SK-N-SH (cell line): ENCODE results near the gene KAT8. TPM values are rescaled to one million over a fixed set of nuclear protein-coding genes. Genes with fewer than 3 reads are reported as not detected.

Experiments used
- CTCF ChIA-PET: fragments of 300-600, 350-600 bp; formaldehyde crosslinking; extraction: SDS; loops from one replicate; lab custom pipeline; 2021; lab: Yijun Ruan, JAX
- POLR2A ChIA-PET: fragments of 350-600 bp; sonication (Branson Sonifier 250); formaldehyde crosslinking; extraction: SDS; loops from one replicate; lab custom pipeline; 2020; ENCODE audit warnings: antibody characterized with exemption, inconsistent platforms; lab: Yijun Ruan, JAX
- DNase-seq: peaks from one replicate; pipeline ENCODE4 v3.0.0; 2012
- H2AFZ ChIP-seq: fragments of 200-600 bp; sonication (generic); 2 replicates; pipeline ENCODE4 v1.8.1; 2016; ENCODE audit warnings: antibody characterized with exemption, mild to moderate bottlenecking, low read depth
- H3F3A ChIP-seq: fragments of 200-600 bp; sonication (generic); replicated peaks from 2 replicates; pipeline ENCODE3; 2016; ENCODE audit warnings: antibody characterized with exemption, mild to moderate bottlenecking; ENCODE audit not compliant: insufficient read depth
- H3K27ac ChIP-seq, 2 experiments: fragments of 200-500 bp in 1 of 2; fragments of 200-600 bp in 1 of 2; sonication (Bioruptor generic) in 1 of 2; sonication (generic), shearing (Covaris generic) in 1 of 2; 2 replicates each; pipeline versions ENCODE4 v1.5.1 to v1.6.1; 2014 to 2016; ENCODE audit warnings: low read depth in 2 of 2, inconsistent platforms in 1 of 2, low read length in 1 of 2, mild to moderate bottlenecking in 1 of 2, mixed read lengths in 1 of 2
- H3K27me3 ChIP-seq: fragments of 200-600 bp; sonication (generic), shearing (Covaris generic); 2 replicates; pipeline ENCODE4 v1.6.1; 2016; ENCODE audit warnings: mixed run types; ENCODE audit not compliant: insufficient read depth
- H3K36me3 ChIP-seq, 2 experiments: fragments of 200-500 bp in 1 of 2; fragments of 200-600 bp in 1 of 2; sonication (Bioruptor generic) in 1 of 2; sonication (generic) in 1 of 2; replicated peaks in 1 of 2; 2 replicates each; pipeline versions ENCODE3 to v1.5.1; 2014 to 2016; ENCODE audit warnings: low read length in 1 of 2, mild to moderate bottlenecking in 1 of 2; ENCODE audit not compliant: insufficient read depth in 2 of 2, control insufficient read depth in 1 of 2
- H3K4me1 ChIP-seq, 2 experiments: fragments of 200-500 bp in 1 of 2; fragments of 200-600 bp in 1 of 2; sonication (Bioruptor generic) in 1 of 2; sonication (generic), shearing (Covaris generic) in 1 of 2; 2 replicates each; pipeline versions ENCODE4 v1.5.1 to v1.6.1; 2014 to 2016; ENCODE audit warnings: low read depth in 1 of 2, low read length in 1 of 2, mixed run types in 1 of 2; ENCODE audit not compliant: insufficient read depth in 2 of 2, control insufficient read depth in 1 of 2
- H3K4me2 ChIP-seq: fragments of 200-600 bp; sonication (generic), shearing (Covaris generic); 2 replicates; pipeline ENCODE4 v1.6.1; 2017; ENCODE audit warnings: mixed run types
- H3K4me3 ChIP-seq, 2 experiments: fragments of 200-500 bp in 1 of 2; fragments of 200-600 bp in 1 of 2; sonication (Bioruptor generic) in 1 of 2; sonication (generic), shearing (Covaris generic) in 1 of 2; 2 replicates each; pipeline versions ENCODE4 v1.5.1 to v1.8.1; 2014 to 2016; ENCODE audit warnings: low read depth in 2 of 2, inconsistent platforms in 1 of 2, low read length in 1 of 2, mild to moderate bottlenecking in 1 of 2, mixed read lengths in 1 of 2, moderate library complexity in 1 of 2
- H3K79me2 ChIP-seq: fragments of 200-600 bp; sonication (generic); 2 replicates; pipeline ENCODE4 v1.8.1; 2017; ENCODE audit warnings: mild to moderate bottlenecking; ENCODE audit not compliant: insufficient read depth
- H3K9ac ChIP-seq: fragments of 200-600 bp; sonication (generic); 2 replicates; pipeline ENCODE4 v1.6.1; 2017; ENCODE audit warnings: mixed run types
- H3K9me2 ChIP-seq: fragments of 200-600 bp; sonication (generic); 2 replicates; pipeline ENCODE4 v1.6.1; 2017; ENCODE audit warnings: mixed run types
- H3K9me3 ChIP-seq: fragments of 200-600 bp; sonication (generic); 2 replicates; pipeline ENCODE4 v1.6.1; 2017; ENCODE audit warnings: mixed run types, mild to moderate bottlenecking, moderate library complexity
- H4K20me1 ChIP-seq: fragments of 200-600 bp; sonication (generic); 2 replicates; pipeline ENCODE4 v1.6.1; 2017; ENCODE audit warnings: mild to moderate bottlenecking, mixed run types; ENCODE audit not compliant: insufficient read depth
- EZH2phosphoT487 ChIP-seq: fragments of 200-600 bp; sonication (generic); IDR thresholded peaks from 2 replicates; pipeline ENCODE4 v1.6.1; 2017; ENCODE audit warnings: low read depth, mixed run types, mild to moderate bottlenecking, antibody characterized with exemption, moderate library complexity, borderline replicate concordance
- FOXJ3 ChIP-seq: sonication (generic); formaldehyde crosslinking; IDR thresholded peaks from 2 replicates; pipeline ENCODE4 v1.5.1; 2020; ENCODE audit warnings: mild to moderate bottlenecking, missing genetic modification reagents
- GATA2 ChIP-seq: sonication (generic); formaldehyde crosslinking; IDR thresholded peaks from 2 replicates; pipeline ENCODE4 v1.5.0; 2020; ENCODE audit warnings: mild to moderate bottlenecking, missing genetic modification reagents
- IRF3 ChIP-seq: fragments of 150-350 bp; IDR thresholded peaks from 2 replicates; pipeline ENCODE4 v1.6.1; 2016; ENCODE audit warnings: mild to moderate bottlenecking, low read depth, low read length
- JUND ChIP-seq: IDR thresholded peaks from 2 replicates; pipeline ENCODE4 v1.4.0; 2012
- MAX ChIP-seq: IDR thresholded peaks from 2 replicates; pipeline ENCODE4 v1.4.0; 2012; ENCODE audit warnings: low read depth
- MEF2A ChIP-seq: IDR thresholded peaks from 2 replicates; pipeline ENCODE4 v1.4.0; 2012; ENCODE audit warnings: low read depth, borderline replicate concordance
- MXI1 ChIP-seq: IDR thresholded peaks from 2 replicates; pipeline ENCODE4 v1.6.1; 2012; ENCODE audit warnings: mild to moderate bottlenecking, low read depth, low read length, improper control_type of control experiment
- RFX5 ChIP-seq: IDR thresholded peaks from 2 replicates; pipeline ENCODE4 v1.6.1; 2012; ENCODE audit warnings: mild to moderate bottlenecking, improper control_type of control experiment, low read length
- SMC3 ChIP-seq: IDR thresholded peaks from 2 replicates; pipeline ENCODE4 v1.6.1; 2012; ENCODE audit warnings: low read depth, low read length, improper control_type of control experiment
- TAF1 ChIP-seq: IDR thresholded peaks from 2 replicates; pipeline ENCODE4 v1.6.1; 2012; ENCODE audit warnings: low read depth, mild to moderate bottlenecking, low read length, moderate library complexity, borderline replicate concordance
- TEAD4 ChIP-seq: IDR thresholded peaks from 2 replicates; pipeline ENCODE4 v1.4.0; 2012; ENCODE audit warnings: mild to moderate bottlenecking, borderline replicate concordance; ENCODE audit not compliant: insufficient read depth
- USF1 ChIP-seq: IDR thresholded peaks from 2 replicates; pipeline ENCODE4 v1.4.0; 2012; ENCODE audit warnings: low read depth, borderline replicate concordance
- YY1 ChIP-seq: IDR thresholded peaks from 2 replicates; pipeline ENCODE4 v1.4.0; 2012; ENCODE audit warnings: low read depth, mild to moderate bottlenecking
- ZBTB33 ChIP-seq: IDR thresholded peaks from 2 replicates; pipeline ENCODE4 v1.4.0; 2012; ENCODE audit warnings: low read depth, borderline replicate concordance
- WGBS: methylation state at CpG from one replicate; pipeline ENCODE4 v1.1.6; 2017; ENCODE audit warnings: low lambda C conversion rate; 5-methylcytosine and 5-hydroxymethylcytosine counted together
- polyA plus RNA-seq, 3 experiments: library from polyadenylated mRNA; depleted of rRNA; stranded (reverse); fragments of >200 nt; gene quantifications; 2 replicates each; pipeline ENCODE4 v1.2.3, GENCODE V29; 2012

Gene KAT8
- polyA plus RNA-seq, 1 of the 3 experiments (the other 2 are of a cell fraction): 52.0 TPM

- peaks cover 8 to 25% of the 10 kb centered on the region in 2 experiments; a peak in 2 of 4 replicates for H3K4me1 ChIP-seq
- H4K20me1 ChIP-seq: no peaks in the 10 kb centered on the region
- no peak for TF ChIP-seq SMC3
- no peak for TF ChIP-seq EZH2phosphoT487
- no peak for TF ChIP-seq GATA2 (CRISPR knock-in tag)
- no peak for TF ChIP-seq IRF3
- TF ChIP-seq YY1: no peak
- TF ChIP-seq TEAD4: no peak
- TF ChIP-seq ZBTB33: no peak
- no peak for TF ChIP-seq FOXJ3 (CRISPR knock-in tag)
- TF ChIP-seq USF1: no peak
- H3K27ac ChIP-seq: no peak overlapping the region
- 88% methylated on average over 12 of the region's 12 CpGs for WGBS
- ChIA-PET CTCF (interaction anchor here (1.1 to 1.8 kb wide), 3 partner anchors 25 to 37 kb away, joined by 3 to 8 read pairs (median 3); no protein-coding TSS in a partner anchor), POLR2A (no interaction called here)
- peak overlapping the region; percentile 94 to 98 for H3K4me3 ChIP-seq
- H3K9ac ChIP-seq: no peak overlapping the region
- peaks cover 19 to 36% of the 10 kb centered on the region in 2 experiments for H3K36me3 ChIP-seq
- no peaks in the 10 kb centered on the region for H3K9me2 ChIP-seq
- H2AFZ ChIP-seq: no peak overlapping the region
- no peaks in the 10 kb centered on the region for H3K27me3 ChIP-seq
- H3F3A ChIP-seq: peaks cover 10% of the 10 kb centered on the region
- DNase-seq: no peak
- H3K4me2 ChIP-seq: peak overlapping the region; percentile 94
- no peaks in the 10 kb centered on the region for H3K9me3 ChIP-seq
- peaks cover 23% of the 10 kb centered on the region for H3K79me2 ChIP-seq
These were observed 7.8 kb upstream of the KAT8 start for GRCh38 chr16:31109622-31110021.

DNA sequence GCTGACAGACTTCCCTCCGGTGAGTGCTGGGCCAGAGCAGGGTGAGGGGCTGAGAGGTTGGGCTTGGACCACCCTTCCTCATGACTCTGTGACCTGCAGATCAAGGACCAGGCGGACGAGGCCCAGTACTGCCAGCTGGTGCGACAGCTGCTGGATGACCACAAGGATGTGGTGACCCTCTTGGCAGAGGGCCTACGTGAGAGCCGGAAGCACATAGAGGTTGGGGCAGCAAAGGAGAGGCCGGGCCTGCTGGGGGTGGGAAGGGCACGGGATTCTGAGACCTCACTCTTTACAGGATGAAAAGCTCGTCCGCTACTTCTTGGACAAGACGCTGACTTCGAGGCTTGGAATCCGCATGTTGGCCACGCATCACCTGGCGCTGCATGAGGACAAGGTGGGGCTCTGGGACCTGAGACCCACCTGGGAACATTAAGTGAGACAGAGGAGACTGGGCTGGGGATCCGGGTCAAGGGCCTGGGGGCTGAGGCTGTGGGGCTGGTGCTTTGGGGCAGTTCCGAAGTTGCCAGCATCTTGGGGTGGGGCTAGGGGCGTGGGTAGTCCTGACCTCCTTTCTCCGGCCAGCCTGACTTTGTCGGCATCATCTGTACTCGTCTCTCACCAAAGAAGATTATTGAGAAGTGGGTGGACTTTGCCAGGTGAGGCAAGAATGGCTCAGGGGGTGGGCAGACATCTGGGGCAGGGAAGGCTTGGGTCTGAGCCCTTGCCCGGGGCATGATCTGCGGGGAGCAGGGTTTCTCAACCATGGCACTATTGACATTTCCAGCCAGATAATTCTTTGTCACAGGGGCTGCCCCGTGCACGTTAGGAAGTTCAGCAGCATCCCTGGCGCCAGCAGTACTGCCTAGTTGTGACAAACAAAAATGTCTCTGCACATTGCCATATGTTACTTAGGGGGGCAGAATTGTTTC lies 7.1 kb upstream of the KAT8 start:
- Histone ChIP-seq H3K79me2 (peaks cover 23% of the 10 kb centered on the region), H3K27me3 (no peaks in the 10 kb centered on the region), H4K20me1 (no peaks in the 10 kb centered on the region), H3K9me3 (no peaks in the 10 kb centered on the region), H3K36me3 (peaks cover 19 to 36% of the 10 kb centered on the region in 2 experiments), H3K9me2 (no peaks in the 10 kb centered on the region), H3K9ac (no peak overlapping the region), H3K27ac (no peak overlapping the region), H3F3A (peaks cover 14% of the 10 kb centered on the region), H2AFZ (no peak overlapping the region), H3K4me3 (no peak overlapping the region), H3K4me1 (peaks cover 8 to 25% of the 10 kb centered on the region in 2 experiments; a peak in 2 of 4 replicates), H3K4me2 (no peak overlapping the region)
- ChIA-PET POLR2A (no interaction called here), CTCF (interaction anchor here (1.1 to 1.3 kb wide), 2 partner anchors 24 to 36 kb away, joined by 3 read pairs; no protein-coding TSS in a partner anchor)
- WGBS: 89% methylated on average over 16 of the region's 26 CpGs
- DNase-seq: no peak
- TF ChIP-seq MXI1: no peak
- no peak for TF ChIP-seq GATA2 (CRISPR knock-in tag)
- TF ChIP-seq RFX5: no peak
- TF ChIP-seq MAX: no peak
- TF ChIP-seq TAF1: no peak
- no peak for TF ChIP-seq ZBTB33
- no peak for TF ChIP-seq JUND
- TF ChIP-seq SMC3: no peak
- TF ChIP-seq YY1: no peak
- no peak for TF ChIP-seq USF1
- no peak for TF ChIP-seq MEF2A
